ENCODE data around the gene CES5A. TPM values are rescaled to one million over a fixed set of nuclear protein-coding genes. Genes with fewer than 3 reads are reported as not detected.

Gene CES5A
- not detected for total RNA-seq
- long read RNA-seq, result 0 reads

- no peak within 1 kb of the TSS for H3K27ac ChIP-seq
- no peak for TF ChIP-seq CTCF (IDR thresholded peaks at IDR 0.05)
- no peaks in the 10 kb centered on the region for H3K27me3 ChIP-seq (ENCODE audit: low read depth)
- H3K9me3 ChIP-seq, result no peaks in the 10 kb centered on the region
- DNase-seq, result no peak
- H3K4me3 ChIP-seq, result no peak within 1 kb of the TSS
- ATAC-seq, result no peak
- intact Hi-C loops (cut with DNase I), result no loop called here
- no peaks in the 10 kb centered on the region for H3K4me1 ChIP-seq
- H3K36me3 ChIP-seq, result no peaks in the 10 kb centered on the region
Measured at GRCh38 chr16:55875273-55875672, at the start of gene CES5A. Gene CES5A, minus strand, starts transcription at chr16:55875373. Its CDS starts 152 bp downstream, at chr16:55875221.

- DNase-seq (no peak), ATAC-seq (no peak)
- H3K27ac ChIP-seq, result no peak overlapping the region
- H3K36me3 ChIP-seq, result no peaks in the 10 kb centered on the region
- H3K9me3 ChIP-seq, result no peaks in the 10 kb centered on the region
- no peak overlapping the region for H3K4me3 ChIP-seq
- intact Hi-C loops (cut with DNase I), result no loop called here
- peaks cover 7% of the 10 kb centered on the region for H3K27me3 ChIP-seq (ENCODE audit: low read depth)
- no peak for TF ChIP-seq CTCF (IDR thresholded peaks at IDR 0.05)
- H3K4me1 ChIP-seq, result no peaks in the 10 kb centered on the region
Measured at GRCh38 chr16:55922662-55923061, 47.5 kb upstream of the CES5A start.

GRCh38 chr16:55917373-55918160 lies 42.4 kb upstream of the CES5A start:
- no peak overlapping the region for H3K27ac ChIP-seq
- ATAC-seq (no peak), DNase-seq (no peak)
- H3K4me1 ChIP-seq, result no peaks in the 10 kb centered on the region
- H3K36me3 ChIP-seq, result no peaks in the 10 kb centered on the region
- no peak overlapping the region for H3K4me3 ChIP-seq
- H3K27me3 ChIP-seq (ENCODE audit: low read depth), result peaks cover 7% of the 10 kb centered on the region
- intact Hi-C loops (cut with DNase I), result no loop called here
- no peaks in the 10 kb centered on the region for H3K9me3 ChIP-seq
- TF ChIP-seq CTCF (IDR thresholded peaks at IDR 0.05), result no peak

- DNase-seq (no peak), ATAC-seq (no peak)
- no peaks in the 10 kb centered on the region for H3K36me3 ChIP-seq
- no peak for TF ChIP-seq CTCF (IDR thresholded peaks at IDR 0.05)
- H3K9me3 ChIP-seq, result no peaks in the 10 kb centered on the region
- H3K27ac ChIP-seq, result no peak overlapping the region
- peaks cover 7% of the 10 kb centered on the region for H3K27me3 ChIP-seq (ENCODE audit: low read depth)
- intact Hi-C loops (cut with DNase I), result no loop called here
- no peak overlapping the region for H3K4me3 ChIP-seq
- no peaks in the 10 kb centered on the region for H3K4me1 ChIP-seq
Measured at GRCh38 chr16:55915096-55915827, 40.1 kb upstream of the CES5A start.

- H3K4me1 ChIP-seq, result no peaks in the 10 kb centered on the region
- DNase-seq (no peak), ATAC-seq (no peak)
- no peak for TF ChIP-seq CTCF (IDR thresholded peaks at IDR 0.05)
- H3K36me3 ChIP-seq, result no peaks in the 10 kb centered on the region
- no peak overlapping the region for H3K27ac ChIP-seq
- peaks cover 7% of the 10 kb centered on the region for H3K27me3 ChIP-seq (ENCODE audit: low read depth)
- no peaks in the 10 kb centered on the region for H3K9me3 ChIP-seq
- no peak overlapping the region for H3K4me3 ChIP-seq
- intact Hi-C loops (cut with DNase I), result no loop called here
Measured at GRCh38 chr16:55914383-55914782, 39.2 kb upstream of the CES5A start.
